Activated naive CD4-positive, alpha-beta T cell treated with anti-CD3 and anti-CD28 coated beads, Interleukin-2, amount 50 U/mL, for 16 hours (primary cell): Measurements from ENCODE around the gene S1PR5.
A peak's percentile ranks its signal among the peaks of the same experiment; 100 is the strongest.

Source experiments
- DNase-seq: peaks from one replicate; pipeline ENCODE4 v3.0.0-alpha.2; 2020

The S1PR5 gene

DNA sequence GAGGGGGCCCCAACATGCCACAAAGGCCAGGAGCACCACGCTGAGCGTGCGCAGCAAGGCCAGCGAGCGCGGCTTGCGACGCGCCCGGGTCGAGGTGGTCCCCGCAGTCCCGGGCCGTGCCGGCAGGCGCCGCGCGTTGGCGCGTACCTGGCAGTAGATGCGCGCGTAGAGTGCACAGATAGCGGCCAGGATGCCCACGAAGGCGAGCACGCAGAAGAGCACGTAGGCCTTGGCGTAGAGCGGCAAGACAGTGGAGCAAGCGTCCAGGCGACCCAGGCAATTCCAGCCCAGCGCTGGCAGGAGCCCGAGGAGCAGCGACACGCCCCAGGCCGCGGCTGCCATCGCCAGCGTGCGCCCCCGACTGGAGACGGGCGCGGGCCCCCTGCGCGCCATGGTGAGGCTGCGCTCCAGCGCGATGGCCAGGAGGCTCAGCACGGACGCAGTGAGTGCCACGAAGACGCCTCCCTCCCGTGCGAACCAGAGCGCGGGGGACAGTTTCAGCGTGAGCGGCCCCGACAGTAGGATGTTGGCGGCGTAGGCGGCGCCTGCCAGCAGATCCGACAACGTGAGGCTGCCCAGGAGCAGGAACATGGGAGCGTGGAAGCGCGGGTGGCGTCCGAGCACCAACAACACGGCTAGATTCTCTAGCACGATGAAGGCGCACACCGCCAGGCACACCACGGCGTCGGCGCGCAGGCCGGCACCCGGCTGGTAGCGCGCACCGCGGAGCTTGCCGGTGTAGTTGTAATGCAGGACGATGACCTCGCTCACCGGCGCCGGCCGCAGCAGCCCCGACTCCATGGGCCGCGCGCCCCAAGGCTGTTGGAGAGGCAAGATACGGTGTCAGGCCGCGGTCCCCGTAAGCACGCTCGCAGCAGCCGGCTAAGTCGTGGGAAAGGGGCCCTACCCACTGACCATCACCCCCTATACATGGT, 2.8 kb downstream of the S1PR5 start:
- peak; percentile 57 for DNase-seq

DNA sequence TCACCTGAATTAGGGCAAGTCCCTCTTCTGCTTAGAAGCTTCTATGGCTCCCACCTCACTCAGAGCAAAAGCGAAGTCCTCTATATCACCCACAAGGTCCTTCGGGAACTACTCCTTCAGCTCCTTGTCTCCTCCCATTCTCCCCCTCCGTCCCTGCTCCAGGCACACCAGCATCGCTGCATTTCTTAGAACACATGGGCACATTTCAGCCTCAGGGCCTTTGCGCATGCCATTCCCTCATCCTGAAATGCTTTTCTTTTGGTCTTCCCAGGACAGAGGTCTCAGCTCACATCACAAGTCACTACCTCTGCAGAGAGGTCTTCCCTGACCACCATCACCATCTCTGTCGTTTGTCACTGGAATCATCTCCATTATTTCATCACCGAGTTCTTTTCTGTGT, 4.0 kb downstream of the S1PR5 start:
- DNase-seq: no peak

DNA sequence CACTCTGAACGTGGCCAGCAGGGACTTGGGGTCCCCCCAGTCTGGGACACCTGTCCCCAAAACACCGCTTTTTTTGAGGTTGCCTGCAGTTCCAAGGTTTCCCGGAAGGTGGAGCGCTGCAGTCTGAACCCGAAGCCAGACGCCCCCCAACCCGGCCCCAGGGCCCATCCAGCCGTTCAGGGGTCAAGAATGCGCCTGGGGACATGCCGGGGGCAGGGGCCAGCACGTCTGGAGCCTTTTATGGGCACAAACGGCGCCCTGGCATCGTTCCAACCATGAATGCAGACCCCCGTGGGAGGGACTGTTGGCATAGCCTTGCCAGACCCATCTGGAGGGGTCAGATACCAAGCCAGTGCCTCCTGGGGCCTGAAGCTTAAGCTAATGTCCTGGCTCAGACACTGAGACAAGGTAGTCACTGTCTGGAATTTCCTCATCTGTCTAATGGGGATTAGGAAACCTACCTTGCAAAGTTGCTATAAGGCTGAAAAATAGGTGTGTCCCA, 6.9 kb downstream of the S1PR5 start:
- peak; percentile 65 for DNase-seq

DNA sequence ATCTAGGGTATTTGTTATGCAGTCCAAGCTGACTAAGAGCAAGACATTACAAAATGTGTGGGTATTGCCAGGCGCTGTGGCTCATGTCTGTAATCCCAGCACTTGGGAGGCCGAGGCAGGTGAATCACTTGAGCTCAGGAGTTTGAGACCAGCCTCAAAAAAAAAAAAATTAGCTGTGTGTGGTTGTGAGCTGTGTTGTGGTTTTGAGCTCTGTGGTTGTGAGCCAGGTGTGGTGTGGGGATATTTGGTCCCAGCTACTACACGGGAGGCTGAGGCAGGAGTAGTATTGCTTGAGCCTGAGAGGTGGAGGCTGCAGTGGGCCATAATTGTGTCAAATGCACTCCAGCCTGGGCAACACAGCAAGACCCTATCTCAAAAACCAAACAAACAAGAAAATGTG, 8.5 kb downstream of the S1PR5 start:
- DNase-seq: no peak

DNA sequence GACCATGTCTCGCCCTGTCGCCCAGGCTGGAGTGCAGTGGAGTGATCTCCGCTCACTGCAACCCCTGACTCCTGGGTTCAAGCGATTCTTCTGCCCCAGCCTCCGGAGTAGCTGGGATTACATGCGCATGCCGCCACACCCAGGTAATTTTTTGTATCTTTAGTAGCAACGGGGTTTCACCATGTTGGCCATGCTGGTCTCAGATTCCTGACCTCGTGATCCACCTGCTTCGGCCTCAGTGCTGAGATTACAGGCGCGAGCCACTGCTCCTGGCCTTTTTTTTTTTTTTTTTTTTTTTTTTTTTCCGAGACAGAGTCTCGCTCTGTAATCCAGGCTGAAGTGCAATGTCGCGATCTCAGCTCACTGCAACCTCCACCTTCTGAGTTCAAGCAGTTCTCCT, 9.2 kb downstream of the S1PR5 start:
- no peak for DNase-seq

DNA sequence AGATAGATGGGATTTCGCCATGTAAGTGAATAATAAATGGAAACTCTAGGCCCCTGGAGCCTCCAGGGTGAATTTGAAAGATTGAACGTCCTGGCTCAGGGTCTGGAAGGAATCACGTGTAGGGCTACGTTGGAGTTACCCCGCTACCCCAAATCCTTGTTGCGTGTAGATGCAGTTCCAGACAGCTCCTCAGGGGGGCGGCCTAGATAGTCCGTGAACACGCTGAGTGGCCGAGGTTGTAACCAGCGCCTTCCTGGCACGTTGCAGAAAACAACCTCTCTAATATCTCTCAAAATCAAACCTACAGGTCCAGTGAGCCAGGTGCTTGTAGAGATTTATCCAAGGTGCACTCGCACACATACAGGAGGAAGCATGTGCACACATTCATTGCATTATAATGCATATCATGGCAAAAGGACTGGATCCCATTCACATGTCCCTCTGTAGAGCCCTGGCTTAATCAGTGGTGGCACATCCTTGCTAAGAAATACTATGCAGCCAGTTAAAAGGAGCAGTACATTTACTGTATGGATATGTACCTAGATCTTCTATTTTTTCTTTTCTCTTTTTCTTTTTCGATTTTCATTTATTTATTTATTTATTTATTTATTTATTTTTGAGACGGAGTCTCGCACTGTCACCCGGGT, 11.5 kb downstream of the S1PR5 start:
- peak; percentile 84 for DNase-seq

DNA sequence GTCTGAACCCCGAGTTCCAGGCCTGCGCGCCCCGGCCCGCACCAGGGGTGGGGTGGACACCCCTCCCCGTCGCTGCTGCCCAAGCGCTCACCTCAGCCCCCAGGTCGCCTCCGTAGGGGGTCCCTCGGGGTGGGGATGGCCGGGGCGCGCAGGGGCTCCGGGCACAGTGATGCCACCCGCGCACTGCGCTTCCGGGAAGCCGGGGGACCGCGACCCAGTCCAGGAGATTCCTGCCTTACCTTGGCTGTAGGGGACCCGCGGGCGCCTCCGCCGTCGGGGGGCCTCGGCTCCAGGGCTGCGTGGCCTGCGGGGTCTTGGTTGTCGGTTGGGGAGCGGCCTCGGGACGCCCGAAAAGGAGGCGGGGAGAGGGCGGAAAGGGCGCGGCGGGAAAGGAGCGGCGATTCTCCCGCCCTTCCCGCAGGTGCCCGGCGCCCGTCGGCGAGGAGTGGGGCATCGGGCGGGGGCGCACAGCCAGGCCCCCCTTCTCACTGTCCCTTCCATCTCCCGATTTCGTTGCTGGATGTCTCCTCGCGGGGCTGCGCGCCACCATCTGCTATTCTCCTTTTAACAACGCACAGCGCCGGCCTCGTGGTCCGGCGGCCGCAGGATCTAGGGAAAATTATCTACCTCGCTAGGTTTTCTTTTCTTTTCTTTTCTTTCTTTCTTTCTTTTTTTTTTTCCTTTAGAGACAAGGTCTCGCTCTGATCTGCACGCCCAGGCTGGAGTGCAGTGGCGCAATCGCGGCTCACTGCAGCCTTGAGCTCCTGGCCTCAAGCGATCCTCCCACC, 14.1 kb downstream of the S1PR5 start, which contains the start of gene KEAP1:
Gene KEAP1 (minus strand): TSS at position 355 of the 788 bp plus-strand sequence. CDS start 3,323 bp downstream, outside the sequence.
- peak; percentile 41 for DNase-seq

DNA sequence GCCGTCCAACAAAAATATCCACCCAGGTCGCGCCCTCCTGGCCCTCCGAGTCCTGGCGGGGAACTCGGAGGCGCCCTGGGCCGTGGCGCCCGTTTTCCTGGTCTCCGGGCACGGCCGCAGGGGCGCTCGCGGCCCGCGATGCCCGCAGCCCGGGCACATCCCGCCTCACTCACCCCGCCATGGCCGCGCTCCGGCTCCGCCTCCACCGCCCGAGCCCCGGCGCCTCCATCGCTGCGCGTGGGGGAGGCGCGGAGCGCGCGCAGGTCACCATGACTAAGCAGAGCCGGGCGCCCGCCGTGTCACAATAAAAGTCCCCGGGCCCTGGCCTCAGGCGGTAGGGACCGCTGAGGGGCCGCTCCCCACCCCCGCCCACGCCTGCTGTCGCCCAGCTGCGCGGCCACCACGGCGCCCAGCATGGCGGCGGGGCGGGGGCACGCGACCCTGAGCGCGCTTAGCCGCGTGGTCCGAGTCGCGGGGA, 14.7 kb downstream of the S1PR5 start:
- peak; percentile 91 for DNase-seq

DNA sequence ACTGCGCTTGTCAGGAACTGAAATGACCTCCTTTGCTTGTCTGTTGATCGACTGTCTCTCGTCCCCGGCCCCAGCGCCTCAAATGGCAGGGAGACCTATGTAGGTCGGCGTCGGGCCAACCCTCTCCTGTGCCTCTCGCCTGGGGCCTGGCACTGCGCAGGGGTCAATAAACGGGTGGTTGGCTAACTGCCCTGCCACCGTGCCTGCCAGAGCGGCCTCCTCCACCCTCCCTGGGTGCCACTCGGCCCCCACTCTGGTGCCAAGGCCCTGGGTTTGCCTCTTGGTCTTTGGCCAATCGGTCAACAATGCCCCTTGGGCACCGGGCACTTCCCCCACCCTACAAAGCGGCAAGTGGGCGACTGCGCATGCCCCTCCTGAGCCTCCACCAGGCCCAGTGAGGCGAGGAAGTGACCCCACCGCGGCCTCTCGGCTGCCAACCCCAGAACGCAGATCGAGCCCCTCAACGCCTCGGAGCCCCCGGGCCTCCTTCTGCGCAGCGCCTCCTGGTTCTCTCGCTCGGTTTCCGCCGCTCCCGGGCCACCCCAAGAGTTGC, 15.2 kb downstream of the S1PR5 start:
- peak; percentile 50 for DNase-seq

DNA sequence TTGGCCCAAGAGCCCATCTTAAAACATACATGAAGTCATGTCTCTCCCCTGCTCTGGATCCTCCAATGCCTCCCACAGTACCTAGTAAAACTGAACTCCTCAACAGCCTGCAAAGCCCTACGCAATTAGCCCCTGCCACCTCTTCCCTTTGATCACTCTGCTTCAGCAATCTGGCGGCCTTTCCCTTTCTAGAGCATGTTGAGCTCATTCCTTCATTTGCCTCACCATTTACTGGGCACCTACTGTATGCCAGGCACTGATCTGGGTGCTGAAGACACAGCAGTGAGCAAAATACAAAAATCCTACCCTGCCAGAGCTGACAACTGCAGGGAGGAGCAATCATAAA, 17.0 kb downstream of the S1PR5 start:
- DNase-seq: no peak

DNA sequence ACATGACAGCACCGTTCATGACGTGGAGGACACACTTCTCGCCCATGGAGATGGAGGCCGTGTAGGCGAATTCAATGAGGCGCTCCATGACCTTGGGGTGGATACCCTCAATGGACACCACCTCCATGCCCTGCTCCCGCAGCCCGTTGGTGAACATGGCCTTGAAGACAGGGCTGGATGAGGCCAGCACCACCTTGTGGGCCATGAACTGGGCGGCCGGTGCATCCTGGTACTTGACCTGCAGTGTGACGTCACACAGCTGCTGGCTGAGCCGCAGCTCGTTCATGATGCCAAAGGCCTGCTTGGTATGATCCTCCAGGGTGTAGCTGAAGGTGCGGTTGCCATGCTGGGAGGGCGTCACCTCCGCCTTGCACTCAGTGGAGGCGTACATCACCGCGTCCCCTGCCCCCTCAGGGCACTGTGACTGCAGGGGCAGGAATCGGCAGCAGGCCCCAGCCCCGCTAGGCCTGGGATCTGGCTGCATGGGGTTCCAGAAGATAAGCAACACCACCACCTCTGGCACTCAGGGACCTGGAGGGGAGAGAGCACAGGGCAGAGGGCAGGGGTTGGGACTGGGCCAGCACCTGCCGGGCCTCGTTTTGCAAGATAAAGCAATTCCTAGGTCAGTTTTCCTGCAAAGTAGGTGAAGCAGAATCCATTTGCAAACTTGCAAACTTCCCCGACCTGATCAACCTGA, 17.5 kb downstream of the S1PR5 start:
- DNase-seq: no peak

DNA sequence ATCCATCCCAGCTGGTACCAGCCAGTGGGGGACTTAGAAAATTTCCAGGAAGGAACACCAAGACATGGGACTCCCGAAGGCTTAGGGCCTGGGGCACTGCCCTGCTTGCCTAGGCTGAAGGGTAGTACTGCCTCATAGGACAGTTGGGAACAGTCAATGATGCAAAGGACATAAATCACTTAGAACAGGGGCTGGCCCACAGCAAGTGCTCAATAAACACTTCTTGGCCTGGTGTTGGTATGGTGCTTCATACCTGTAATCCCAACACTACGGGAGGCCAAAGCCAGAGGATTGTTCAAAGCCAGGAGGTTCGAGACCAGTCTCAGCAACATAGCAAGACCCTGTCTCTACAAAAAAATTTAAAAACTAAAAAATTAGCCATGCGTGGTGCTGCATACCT, 19.9 kb downstream of the S1PR5 start:
- no peak for DNase-seq

DNA sequence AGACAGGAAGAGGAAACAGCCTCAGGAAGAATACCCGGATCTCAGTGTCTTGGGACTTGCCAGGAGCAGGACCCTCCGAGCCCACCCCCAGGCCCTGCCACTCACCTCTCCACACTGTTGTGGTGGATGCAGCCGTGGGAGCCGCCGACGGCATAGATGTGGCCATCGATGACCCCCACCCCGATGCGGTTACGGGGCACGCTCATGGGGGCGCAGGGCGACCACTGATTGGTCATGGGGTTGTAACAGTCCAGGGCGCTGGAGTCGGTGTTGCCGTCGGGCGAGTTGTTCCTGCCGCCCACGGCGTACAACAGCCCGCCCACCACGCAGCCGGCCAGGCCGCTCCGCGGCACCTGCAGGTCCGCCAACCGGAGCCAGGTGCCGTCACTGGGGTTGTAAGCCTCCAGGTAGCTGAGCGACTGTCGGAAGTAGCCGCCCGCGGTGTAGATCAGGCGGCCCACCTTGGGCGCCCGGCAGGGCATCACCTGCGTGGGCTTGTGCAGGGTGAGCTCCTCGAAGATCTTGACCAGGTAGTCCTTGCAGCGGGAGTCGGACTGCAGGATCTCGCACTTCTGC, 25.7 kb downstream of the S1PR5 start:
- no peak for DNase-seq

DNA sequence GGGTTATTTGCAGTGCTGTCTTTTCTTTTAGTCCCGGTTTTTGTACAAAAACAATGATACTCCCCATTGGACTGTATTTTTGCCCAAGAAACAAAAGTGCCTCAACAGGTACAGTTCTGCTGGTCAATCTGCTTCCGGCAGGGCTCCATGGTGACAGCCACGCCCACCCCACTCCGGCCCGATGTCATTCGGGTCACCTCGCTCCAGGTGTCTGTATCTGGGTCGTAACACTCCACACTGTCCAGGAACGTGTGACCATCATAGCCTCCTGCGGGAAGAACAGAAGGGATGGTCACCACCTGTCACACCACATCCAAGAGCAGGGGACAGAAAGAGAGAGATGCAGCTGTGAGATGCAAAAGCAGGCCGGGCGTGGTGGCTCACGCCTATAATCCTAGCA, 30.7 kb downstream of the S1PR5 start:
- no peak for DNase-seq

DNA sequence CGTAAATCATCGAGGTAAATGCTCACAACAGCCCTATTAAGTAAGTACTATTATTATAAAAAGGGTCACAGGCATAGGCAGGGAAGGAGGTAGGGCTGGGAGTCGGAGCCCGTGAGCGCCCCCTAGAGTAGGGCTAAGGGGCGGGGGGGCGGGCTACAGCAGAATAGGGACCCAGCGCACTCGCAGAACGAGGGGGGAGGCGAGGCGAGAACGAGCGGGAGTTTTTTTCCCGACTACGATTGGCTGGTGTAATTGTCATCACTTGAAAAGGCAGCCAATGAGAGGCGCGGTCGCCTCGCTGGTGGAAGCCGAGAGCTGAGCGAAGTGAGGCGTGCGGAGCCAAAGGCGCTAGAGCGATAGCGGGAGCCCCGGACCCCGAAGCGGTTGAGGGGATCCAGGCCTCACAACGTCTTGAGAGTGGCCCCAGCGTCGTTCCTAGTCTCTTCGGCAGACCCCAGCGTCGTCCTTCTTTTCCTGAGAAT, 38.3 kb downstream of the S1PR5 start:
- peak; percentile 91 for DNase-seq

DNA sequence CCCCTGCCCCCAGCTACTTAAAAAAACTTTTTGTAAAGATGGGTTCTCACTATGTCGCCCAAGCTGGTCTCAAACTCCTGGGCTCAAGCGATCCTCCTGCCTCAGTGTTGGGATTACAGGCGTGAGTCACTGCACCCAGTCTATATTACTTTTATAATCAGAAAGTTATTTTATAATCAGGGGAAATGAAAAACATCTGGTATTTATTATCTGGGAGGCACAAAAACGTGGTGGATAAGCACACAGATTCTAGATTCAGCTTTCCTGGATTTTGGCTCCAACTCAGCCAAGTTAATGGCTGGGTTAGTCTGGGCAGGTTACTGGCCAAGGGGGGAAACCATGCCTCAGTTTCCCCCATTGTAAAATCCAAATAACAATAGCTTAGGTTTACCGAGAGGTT, 38.8 kb downstream of the S1PR5 start:
- DNase-seq: no peak

DNA sequence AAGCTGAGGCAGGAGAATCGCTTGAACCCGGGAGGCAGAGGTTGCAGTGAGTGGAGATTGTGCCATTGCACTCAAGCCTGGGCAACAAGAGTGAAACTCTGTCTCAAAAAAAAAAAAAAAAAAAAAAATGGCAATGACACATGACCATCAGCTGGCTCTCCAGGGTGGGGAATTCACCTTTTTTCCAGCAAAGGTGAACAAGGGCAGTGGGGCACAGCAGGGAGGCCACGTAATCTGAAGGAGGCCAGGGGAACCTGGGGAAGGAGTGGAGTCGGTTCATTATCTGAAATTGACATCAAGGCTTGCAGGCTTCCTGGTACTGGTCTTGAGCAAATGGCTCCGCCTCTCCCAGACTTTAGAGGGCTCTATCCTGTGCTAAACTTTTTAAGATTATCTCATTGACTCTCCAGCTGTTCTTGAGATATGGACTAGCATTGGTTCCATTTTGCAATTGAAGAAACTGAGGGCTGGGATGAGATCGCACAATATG, 42.2 kb downstream of the S1PR5 start:
- DNase-seq: no peak

DNA sequence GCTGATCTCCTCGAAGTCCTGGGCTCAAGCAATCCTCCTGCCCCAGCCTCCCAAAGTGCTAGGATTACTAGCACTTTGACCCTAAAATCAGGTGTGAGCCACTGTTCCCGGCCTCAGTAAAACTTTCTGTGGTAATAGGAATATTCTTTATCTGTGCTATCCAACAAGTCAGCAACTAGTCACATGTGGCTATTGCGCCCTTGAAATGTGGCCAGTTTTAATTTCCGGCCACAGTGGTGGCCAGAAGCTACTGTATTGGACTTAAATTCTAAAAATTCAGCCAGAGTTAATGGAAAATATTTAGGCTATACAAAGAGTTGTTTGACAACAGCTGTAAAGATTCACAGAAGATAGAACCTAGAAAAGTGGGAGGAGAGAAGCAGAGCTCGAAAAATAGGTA, 44.1 kb downstream of the S1PR5 start:
- DNase-seq: no peak

DNA sequence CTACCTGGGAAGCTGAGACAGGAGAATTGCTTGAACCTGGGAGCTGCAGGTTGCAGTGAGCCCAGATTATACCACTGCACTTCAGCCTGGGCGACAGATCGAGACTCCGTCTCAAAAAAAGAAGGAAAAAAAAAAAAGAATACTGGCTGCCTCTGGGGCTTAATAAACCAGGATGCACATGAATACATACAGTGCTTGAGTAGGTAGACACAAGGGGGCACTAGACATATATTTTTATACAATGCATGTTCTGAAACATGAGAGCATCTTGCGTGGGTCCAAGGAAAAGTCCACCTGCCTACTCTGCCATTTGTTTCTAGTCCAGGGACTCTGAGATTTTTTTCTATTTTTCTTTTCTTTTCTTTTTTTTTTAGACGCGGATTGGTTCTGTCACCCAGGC, 45.3 kb downstream of the S1PR5 start:
- no peak for DNase-seq

DNA sequence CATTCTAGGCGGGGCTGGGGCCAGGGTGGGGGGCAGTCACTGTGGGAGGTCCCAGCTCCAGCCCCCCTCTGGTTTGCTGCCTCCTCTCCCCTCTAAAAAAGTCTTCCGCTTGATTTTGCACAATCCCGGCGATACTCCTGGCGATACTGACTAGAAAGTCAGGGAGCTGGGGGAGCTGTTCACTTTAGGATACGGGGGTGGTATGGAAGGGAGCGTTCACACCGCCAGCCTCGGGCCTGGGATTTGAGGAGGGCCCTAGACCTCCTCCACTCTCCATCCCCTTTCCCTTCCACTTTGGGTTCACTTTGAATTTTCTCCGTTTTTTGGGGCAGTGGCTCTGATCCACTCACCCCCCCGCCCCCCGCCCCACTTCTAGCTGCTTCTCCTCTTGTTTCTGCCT, 49.1 kb downstream of the S1PR5 start:
- DNase-seq: no peak

DNA sequence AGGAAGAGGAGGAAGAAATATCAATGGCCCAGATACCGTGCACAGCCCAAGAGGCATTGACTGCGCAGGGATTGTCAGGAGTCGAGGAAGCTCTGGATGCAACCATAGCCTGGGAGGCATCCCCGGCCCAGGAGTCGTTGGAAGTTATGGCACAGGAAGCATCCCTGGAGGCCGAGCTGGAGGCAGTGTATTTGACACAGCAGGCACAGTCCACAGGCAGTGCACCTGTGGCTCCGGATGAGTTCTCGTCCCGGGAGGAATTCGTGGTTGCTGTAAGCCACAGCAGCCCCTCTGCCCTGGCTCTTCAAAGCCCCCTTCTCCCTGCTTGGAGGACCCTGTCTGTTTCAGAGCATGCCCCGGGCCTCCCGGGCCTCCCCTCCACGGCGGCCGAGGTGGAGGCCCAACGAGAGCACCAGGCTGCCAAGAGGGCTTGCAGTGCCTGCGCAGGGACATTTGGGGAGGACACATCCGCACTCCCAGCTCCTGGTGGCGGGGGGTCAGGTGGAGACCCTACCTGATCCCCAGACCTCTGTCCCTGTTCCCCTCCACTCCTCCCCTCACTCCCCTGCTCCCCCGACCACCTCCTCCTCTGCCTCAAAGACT, 50.0 kb downstream of the S1PR5 start:
- no peak for DNase-seq
